ENCODE results near the gene OOSP3.
"Not testable (repeated sequence)": the region's sequence is repeated elsewhere in the genome, so short reads cannot be mapped to it uniquely, and the experiment has no call there.

Gene OOSP3

GRCh38 chr11:59891781-59892181 lies 13.2 kb downstream of the OOSP3 start:
- H3K9me3 Mint-ChIP-seq: peaks cover 24% of the 10 kb centered on the region
- no peak for DNase-seq (ENCODE audit: low spot score)
- H3K4me3 Mint-ChIP-seq: no peak overlapping the region
- H3K27me3 Mint-ChIP-seq (ENCODE audit: low read depth): peaks cover 6% of the 10 kb centered on the region
- H3K36me3 Mint-ChIP-seq (ENCODE audit: low read depth): no peaks in the 10 kb centered on the region
- H3K4me1 Mint-ChIP-seq (ENCODE audit: low read depth): no peaks in the 10 kb centered on the region
- H3K27ac Mint-ChIP-seq: no peak overlapping the region

GRCh38 chr11:59894616-59895015 lies 16.0 kb downstream of the OOSP3 start:
- Mint-ChIP-seq H3K4me3 (no peak overlapping the region), H3K36me3 (ENCODE audit: low read depth) (no peaks in the 10 kb centered on the region), H3K4me1 (ENCODE audit: low read depth) (no peaks in the 10 kb centered on the region), H3K9me3 (peaks cover 13% of the 10 kb centered on the region), H3K27ac (no peak overlapping the region), H3K27me3 (ENCODE audit: low read depth) (peaks cover 6% of the 10 kb centered on the region)
- DNase-seq (ENCODE audit: low spot score): no peak

GRCh38 chr11:59898046-59898445 lies 19.5 kb downstream of the OOSP3 start:
- no peak for DNase-seq (ENCODE audit: low spot score)
- H3K4me3 Mint-ChIP-seq: no peak overlapping the region
- no peaks in the 10 kb centered on the region for H3K9me3 Mint-ChIP-seq
- peaks cover 6% of the 10 kb centered on the region for H3K27me3 Mint-ChIP-seq (ENCODE audit: low read depth)
- no peak overlapping the region for H3K27ac Mint-ChIP-seq
- no peaks in the 10 kb centered on the region for H3K4me1 Mint-ChIP-seq (ENCODE audit: low read depth)
- no peaks in the 10 kb centered on the region for H3K36me3 Mint-ChIP-seq (ENCODE audit: low read depth)

- H3K36me3 Mint-ChIP-seq (ENCODE audit: low read depth): no peaks in the 10 kb centered on the region
- peaks cover 3% of the 10 kb centered on the region for H3K27me3 Mint-ChIP-seq (ENCODE audit: low read depth)
- H3K9me3 Mint-ChIP-seq: no peaks in the 10 kb centered on the region
- H3K4me3 Mint-ChIP-seq: no peak overlapping the region
- no peak for DNase-seq (ENCODE audit: low spot score)
- H3K27ac Mint-ChIP-seq: no peak overlapping the region
- H3K4me1 Mint-ChIP-seq (ENCODE audit: low read depth): no peaks in the 10 kb centered on the region
These were observed 20.1 kb downstream of the OOSP3 start for GRCh38 chr11:59898650-59899049.

GRCh38 chr11:59899532-59899931 lies 20.9 kb downstream of the OOSP3 start:
- no peak for DNase-seq (ENCODE audit: low spot score)
- H3K4me1 Mint-ChIP-seq (ENCODE audit: low read depth): no peaks in the 10 kb centered on the region
- no peaks in the 10 kb centered on the region for H3K9me3 Mint-ChIP-seq
- no peak overlapping the region for H3K4me3 Mint-ChIP-seq
- no peak overlapping the region for H3K27ac Mint-ChIP-seq
- H3K27me3 Mint-ChIP-seq (ENCODE audit: low read depth): no peaks in the 10 kb centered on the region
- H3K36me3 Mint-ChIP-seq (ENCODE audit: low read depth): no peaks in the 10 kb centered on the region

GRCh38 chr11:59900366-59901126 lies 22.0 kb downstream of the OOSP3 start:
- H3K27me3 Mint-ChIP-seq (ENCODE audit: low read depth): no peaks in the 10 kb centered on the region
- H3K27ac Mint-ChIP-seq: no peak overlapping the region
- no peak for DNase-seq (ENCODE audit: low spot score)
- H3K36me3 Mint-ChIP-seq (ENCODE audit: low read depth): no peaks in the 10 kb centered on the region
- no peaks in the 10 kb centered on the region for H3K4me1 Mint-ChIP-seq (ENCODE audit: low read depth)
- no peak overlapping the region for H3K4me3 Mint-ChIP-seq
- H3K9me3 Mint-ChIP-seq: no peaks in the 10 kb centered on the region

GRCh38 chr11:59901306-59901705 lies 22.7 kb downstream of the OOSP3 start:
- Mint-ChIP-seq H3K4me3 (no peak overlapping the region), H3K9me3 (no peaks in the 10 kb centered on the region), H3K4me1 (ENCODE audit: low read depth) (no peaks in the 10 kb centered on the region), H3K36me3 (ENCODE audit: low read depth) (no peaks in the 10 kb centered on the region), H3K27me3 (ENCODE audit: low read depth) (peaks cover 4% of the 10 kb centered on the region), H3K27ac (no peak overlapping the region)
- DNase-seq (ENCODE audit: low spot score): no peak

GRCh38 chr11:59903569-59903968 lies 25.0 kb downstream of the OOSP3 start:
- not testable (repeated sequence) for H3K4me3 Mint-ChIP-seq; H3K9me3 Mint-ChIP-seq; H3K27ac Mint-ChIP-seq; DNase-seq (ENCODE audit: low spot score); H3K36me3 Mint-ChIP-seq (ENCODE audit: low read depth); H3K4me1 Mint-ChIP-seq (ENCODE audit: low read depth)
- peaks cover 10% of the 10 kb centered on the region for H3K27me3 Mint-ChIP-seq (ENCODE audit: low read depth)

GRCh38 chr11:59918480-59918879 lies 39.9 kb downstream of the OOSP3 start:
- H3K4me1 Mint-ChIP-seq (ENCODE audit: low read depth): peaks cover 2% of the 10 kb centered on the region
- no peak overlapping the region for H3K27ac Mint-ChIP-seq
- no peaks in the 10 kb centered on the region for H3K27me3 Mint-ChIP-seq (ENCODE audit: low read depth)
- H3K9me3 Mint-ChIP-seq: peaks cover 19% of the 10 kb centered on the region
- no peak overlapping the region for H3K4me3 Mint-ChIP-seq
- DNase-seq (ENCODE audit: low spot score): no peak
- peaks cover 3% of the 10 kb centered on the region for H3K36me3 Mint-ChIP-seq (ENCODE audit: low read depth)

GRCh38 chr11:59918987-59919589 lies 40.5 kb downstream of the OOSP3 start:
- Mint-ChIP-seq H3K27me3 (ENCODE audit: low read depth) (no peaks in the 10 kb centered on the region), H3K4me3 (no peak overlapping the region), H3K9me3 (peaks cover 23% of the 10 kb centered on the region), H3K36me3 (ENCODE audit: low read depth) (peaks cover 3% of the 10 kb centered on the region), H3K27ac (no peak overlapping the region), H3K4me1 (ENCODE audit: low read depth) (peaks cover 2% of the 10 kb centered on the region)
- DNase-seq (ENCODE audit: low spot score): peak; percentile 6

- no peak overlapping the region for H3K4me3 Mint-ChIP-seq
- H3K4me1 Mint-ChIP-seq (ENCODE audit: low read depth): no peaks in the 10 kb centered on the region
- peaks cover 58% of the 10 kb centered on the region for H3K9me3 Mint-ChIP-seq
- H3K27me3 Mint-ChIP-seq (ENCODE audit: low read depth): no peaks in the 10 kb centered on the region
- no peak overlapping the region for H3K27ac Mint-ChIP-seq
- no peak for DNase-seq (ENCODE audit: low spot score)
- peaks cover 3% of the 10 kb centered on the region for H3K36me3 Mint-ChIP-seq (ENCODE audit: low read depth)
These were observed 45.2 kb downstream of the OOSP3 start for GRCh38 chr11:59923813-59924212.

- Mint-ChIP-seq H3K4me1 (ENCODE audit: low read depth) (no peaks in the 10 kb centered on the region), H3K9me3 (peaks cover 21% of the 10 kb centered on the region), H3K27me3 (ENCODE audit: low read depth) (no peaks in the 10 kb centered on the region)
These were observed 53.1 kb downstream of the OOSP3 start for GRCh38 chr11:59931688-59932087.

GRCh38 chr11:59938132-59938531 lies 59.5 kb downstream of the OOSP3 start, which contains the start of gene OOSP1:
Gene OOSP1 (plus strand): TSS chr11:59938432. CDS start chr11:59938455, 23 bp downstream.
- DNase-seq (ENCODE audit: low spot score): no peak
- no peaks in the 10 kb centered on the region for H3K27me3 Mint-ChIP-seq (ENCODE audit: low read depth)
- no peaks in the 10 kb centered on the region for H3K4me1 Mint-ChIP-seq (ENCODE audit: low read depth)
- no peaks in the 10 kb centered on the region for H3K36me3 Mint-ChIP-seq (ENCODE audit: low read depth)
- no peak within 1 kb of the TSS for H3K27ac Mint-ChIP-seq
- H3K4me3 Mint-ChIP-seq: no peak within 1 kb of the TSS
- no peaks in the 10 kb centered on the region for H3K9me3 Mint-ChIP-seq

More at GRCh38 chr11:59931688-59932087, 53.1 kb downstream of the OOSP3 start:
- Mint-ChIP-seq H3K27ac (no peak overlapping the region), H3K4me3 (no peak overlapping the region), H3K36me3 (ENCODE audit: low read depth) (no peaks in the 10 kb centered on the region)
- DNase-seq (ENCODE audit: low spot score): no peak

- no peak overlapping the region for H3K27ac Mint-ChIP-seq
- H3K36me3 Mint-ChIP-seq (ENCODE audit: low read depth): no peaks in the 10 kb centered on the region
- no peaks in the 10 kb centered on the region for H3K9me3 Mint-ChIP-seq
- H3K27me3 Mint-ChIP-seq (ENCODE audit: low read depth): no peaks in the 10 kb centered on the region
- no peak for DNase-seq (ENCODE audit: low spot score)
- no peaks in the 10 kb centered on the region for H3K4me1 Mint-ChIP-seq (ENCODE audit: low read depth)
- H3K4me3 Mint-ChIP-seq: no peak overlapping the region
These were observed 60.1 kb downstream of the OOSP3 start for GRCh38 chr11:59938718-59939117.
